WTC11 (cell line): ENCODE data around the gene TPK1. TPM values are rescaled to one million over a fixed set of nuclear protein-coding genes. Genes with fewer than 3 reads are reported as not detected.

Experiments used
- ATAC-seq: fragments of 200-7000 bp; cut with Tn5 transposase; 2 replicates; pipeline ENCODE4 v1.10.0; 2021; ENCODE audit warnings: mild to moderate bottlenecking, moderate library complexity
- CTCF ChIA-PET: fragments of 300-600 bp; sonication (Branson Sonifier 250); formaldehyde crosslinking; loops from one replicate; lab custom pipeline; 2021; ENCODE audit warnings: antibody characterized with exemption; lab: Charles Lee
- POLR2A ChIA-PET: fragments of 350-600 bp; sonication (Branson Sonifier 250); formaldehyde crosslinking; loops from one replicate; lab custom pipeline; 2021; ENCODE audit warnings: antibody characterized with exemption; lab: Charles Lee
- DNase-seq: peaks from one replicate; pipeline ENCODE4 v3.0.0; 2021; ENCODE audit warnings: low spot score
- H3K27ac Mint-ChIP-seq: 2 replicates; pipeline ENCODE4 v1.8.0; 2021; ENCODE audit warnings: mixed read lengths
- H3K27me3 Mint-ChIP-seq: 2 replicates; pipeline ENCODE4 v1.8.0; 2021; ENCODE audit warnings: low read depth, mild to moderate bottlenecking, moderate library complexity, mixed read lengths
- H3K36me3 Mint-ChIP-seq: 2 replicates; pipeline ENCODE4 v1.8.0; 2021; ENCODE audit warnings: mixed read lengths
- H3K4me1 Mint-ChIP-seq: 2 replicates; pipeline ENCODE4 v1.8.0; 2022; ENCODE audit warnings: mixed read lengths
- H3K4me3 Mint-ChIP-seq: 2 replicates; pipeline ENCODE4 v1.8.0; 2021; ENCODE audit warnings: mild to moderate bottlenecking, moderate library complexity, mixed read lengths
- H3K9me3 Mint-ChIP-seq: 2 replicates; pipeline ENCODE4 v1.8.0; 2021; ENCODE audit warnings: mixed read lengths
- AFF4 ChIP-seq: sonication (generic); formaldehyde crosslinking; IDR thresholded peaks from 2 replicates; pipeline ENCODE4 v1.8.1; 2023; ENCODE audit warnings: mild to moderate bottlenecking, missing genetic modification reagents, borderline replicate concordance
- ATF1 ChIP-seq: sonication (generic); formaldehyde crosslinking; IDR thresholded peaks from 2 replicates; pipeline ENCODE4 v1.8.1; 2023; ENCODE audit warnings: mild to moderate bottlenecking, moderate library complexity, missing genetic modification reagents
- ATF2 ChIP-seq: sonication (generic); formaldehyde crosslinking; IDR thresholded peaks from 2 replicates; pipeline ENCODE4 v1.8.1; 2022; ENCODE audit warnings: low read depth, missing genetic modification reagents, borderline replicate concordance
- ATF6 ChIP-seq: sonication (generic); formaldehyde crosslinking; IDR thresholded peaks from 2 replicates; pipeline ENCODE4 v1.8.1; 2023; ENCODE audit warnings: mild to moderate bottlenecking, missing genetic modification reagents
- CTCF ChIP-seq: fragments of 200-600 bp; IDR thresholded peaks from 2 replicates; pipeline ENCODE4 v1.8.0; 2022; ENCODE audit warnings: antibody characterized with exemption
- ERG ChIP-seq: fragments of 250-450 bp; sonication (Bioruptor Pico); IDR thresholded peaks from 2 replicates; pipeline ENCODE4 v1.8.0; 2021; ENCODE audit warnings: mild to moderate bottlenecking
- MAX ChIP-seq: sonication (generic); formaldehyde crosslinking; IDR thresholded peaks from 2 replicates; pipeline ENCODE4 v1.8.0; 2022; ENCODE audit warnings: mild to moderate bottlenecking, missing genetic modification reagents
- MLX ChIP-seq: sonication (generic); formaldehyde crosslinking; IDR thresholded peaks from 2 replicates; pipeline ENCODE4 v1.8.1; 2023; ENCODE audit warnings: mild to moderate bottlenecking, missing genetic modification reagents, moderate library complexity
- NFE2L1 ChIP-seq: sonication (generic); formaldehyde crosslinking; IDR thresholded peaks from 2 replicates; pipeline ENCODE4 v1.8.1; 2023; ENCODE audit warnings: missing genetic modification reagents
- SMAD4 ChIP-seq: sonication (generic); formaldehyde crosslinking; IDR thresholded peaks from 2 replicates; pipeline ENCODE4 v1.8.0; 2022; ENCODE audit warnings: mild to moderate bottlenecking, missing genetic modification reagents
- TCF7 ChIP-seq: sonication (generic); formaldehyde crosslinking; IDR thresholded peaks from 2 replicates; pipeline ENCODE4 v1.8.0; 2022; ENCODE audit warnings: mild to moderate bottlenecking, low read depth, missing genetic modification reagents, moderate library complexity
- ZBTB21 ChIP-seq: sonication (generic); formaldehyde crosslinking; IDR thresholded peaks from 2 replicates; pipeline ENCODE4 v1.8.1; 2023; ENCODE audit warnings: mild to moderate bottlenecking, missing genetic modification reagents, borderline replicate concordance
- ZNF219 ChIP-seq: sonication (generic); formaldehyde crosslinking; IDR thresholded peaks from 2 replicates; pipeline ENCODE4 v1.8.0; 2023; ENCODE audit warnings: missing genetic modification reagents, mild to moderate bottlenecking, borderline replicate concordance
- ZNF232 ChIP-seq: sonication (generic); formaldehyde crosslinking; IDR thresholded peaks from 2 replicates; pipeline ENCODE4 v1.8.0; 2022; ENCODE audit warnings: mild to moderate bottlenecking, missing genetic modification reagents
- ZNF425 ChIP-seq: fragments of 250-450 bp; sonication (Bioruptor Pico); conservative IDR thresholded peaks from 2 replicates; pipeline ENCODE4 v1.9.0; 2021; ENCODE audit warnings: mild to moderate bottlenecking
- total RNA-seq: library from RNA; stranded (reverse); gene quantifications from 3 replicates; pipeline ENCODE4 v1.2.3, GENCODE V29; 2021

TPK1 gene
- total RNA-seq, 1 experiment from 2014 or later: 2.7 TPM

- TF ChIP-seq ERG (no peak), ATF1 (CRISPR knock-in tag) (no peak), SMAD4 (CRISPR knock-in tag) (no peak), ZNF425 (CRISPR knock-in tag) (no peak), ZNF232 (CRISPR knock-in tag) (no peak), AFF4 (CRISPR knock-in tag) (no peak), ZNF219 (CRISPR knock-in tag) (no peak)
Observed at GRCh38 chr7:144735505-144736276, 100.2 kb downstream of the TPK1 start (continued).

GRCh38 chr7:144731661-144732351 is 104.0 kb downstream of the TPK1 start:
- peaks cover 10% of the 10 kb centered on the region for H3K36me3 Mint-ChIP-seq
- no peak overlapping the region for H3K4me3 Mint-ChIP-seq
- ATAC-seq (no peak), DNase-seq (no peak)
- no peaks in the 10 kb centered on the region for H3K4me1 Mint-ChIP-seq
- ChIA-PET POLR2A (no interaction called here), CTCF (interaction anchor here (1.5 kb wide), 1 partner anchor 9 kb away, joined by 3 read pairs; no protein-coding TSS in a partner anchor)
- H3K27me3 Mint-ChIP-seq: no peaks in the 10 kb centered on the region
- H3K27ac Mint-ChIP-seq: no peak overlapping the region
- H3K9me3 Mint-ChIP-seq: peaks cover 22% of the 10 kb centered on the region
- no peak for TF ChIP-seq ZBTB21 (CRISPR knock-in tag)
- TF ChIP-seq CTCF: no peak
- TF ChIP-seq ZNF425 (CRISPR knock-in tag): no peak
- no peak for TF ChIP-seq MAX (CRISPR knock-in tag)
- TF ChIP-seq NFE2L1 (CRISPR knock-in tag): no peak
- TF ChIP-seq MLX (CRISPR knock-in tag): no peak
- TF ChIP-seq ATF6 (CRISPR knock-in tag): no peak
- TF ChIP-seq ATF2 (CRISPR knock-in tag): no peak
- no peak for TF ChIP-seq TCF7 (CRISPR knock-in tag)
